ENCODE data around the gene TNFRSF4. TPM values are rescaled to one million over a fixed set of nuclear protein-coding genes. Genes with fewer than 3 reads are reported as not detected.
A peak's percentile ranks its signal among the peaks of the same experiment; 100 is the strongest.

Gene TNFRSF4
- total and polyA plus RNA-seq, 10 donors, result 6.6 to 23.4 (median 13.6) TPM

DNA sequence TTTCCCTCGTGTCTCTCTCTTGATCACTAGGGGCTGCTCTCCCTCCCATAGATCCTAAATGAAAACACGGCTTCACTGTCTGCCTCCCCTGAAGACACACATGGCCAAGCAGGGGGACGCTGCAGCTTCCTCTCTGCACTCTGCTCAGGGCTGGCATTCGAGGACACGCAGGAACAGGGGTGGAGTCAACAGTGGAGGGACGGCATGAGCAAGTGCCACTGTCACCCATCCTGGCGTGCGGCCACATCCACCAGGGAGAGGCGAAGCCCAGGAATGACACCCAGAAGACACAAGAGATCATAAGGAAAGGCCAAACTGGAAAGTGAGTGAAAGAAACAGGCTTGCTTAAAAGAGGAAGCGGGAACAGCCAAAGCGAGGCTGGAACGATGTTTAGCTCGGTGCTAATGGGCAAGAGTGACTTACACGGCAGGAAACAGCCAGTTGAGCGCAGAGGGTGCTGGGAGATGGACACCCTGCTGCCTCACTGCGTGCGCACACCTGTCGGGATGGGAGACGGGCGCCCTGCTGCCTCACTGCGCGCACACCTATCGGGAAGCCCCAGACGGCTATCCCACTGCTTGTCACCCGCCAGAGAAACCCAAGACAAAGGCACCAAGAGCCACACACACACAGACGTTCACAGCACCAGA, 46.1 kb upstream of the TNFRSF4 start:
- TF ChIP-seq, protein P1, sequence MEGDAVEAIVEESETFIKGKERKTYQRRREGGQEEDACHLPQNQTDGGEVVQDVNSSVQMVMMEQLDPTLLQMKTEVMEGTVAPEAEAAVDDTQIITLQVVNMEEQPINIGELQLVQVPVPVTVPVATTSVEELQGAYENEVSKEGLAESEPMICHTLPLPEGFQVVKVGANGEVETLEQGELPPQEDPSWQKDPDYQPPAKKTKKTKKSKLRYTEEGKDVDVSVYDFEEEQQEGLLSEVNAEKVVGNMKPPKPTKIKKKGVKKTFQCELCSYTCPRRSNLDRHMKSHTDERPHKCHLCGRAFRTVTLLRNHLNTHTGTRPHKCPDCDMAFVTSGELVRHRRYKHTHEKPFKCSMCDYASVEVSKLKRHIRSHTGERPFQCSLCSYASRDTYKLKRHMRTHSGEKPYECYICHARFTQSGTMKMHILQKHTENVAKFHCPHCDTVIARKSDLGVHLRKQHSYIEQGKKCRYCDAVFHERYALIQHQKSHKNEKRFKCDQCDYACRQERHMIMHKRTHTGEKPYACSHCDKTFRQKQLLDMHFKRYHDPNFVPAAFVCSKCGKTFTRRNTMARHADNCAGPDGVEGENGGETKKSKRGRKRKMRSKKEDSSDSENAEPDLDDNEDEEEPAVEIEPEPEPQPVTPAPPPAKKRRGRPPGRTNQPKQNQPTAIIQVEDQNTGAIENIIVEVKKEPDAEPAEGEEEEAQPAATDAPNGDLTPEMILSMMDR (IDR thresholded peaks at IDR 0.05 in 8 of 11, conservative IDR thresholded peaks at IDR 0.05 in 3 of 11), result no peak
- TF ChIP-seq POLR2A (IDR thresholded peaks at IDR 0.05), result no peak
- peak in 2 of 3 donors; percentile 36 to 51 for TF ChIP-seq POLR2AphosphoS5 (IDR thresholded peaks at IDR 0.05)
- H3K27me3 ChIP-seq (replicated peaks in 1 of 7), result no peaks in the 10 kb centered on the region
- peaks cover 0 to 65% (median 35%) of the 10 kb centered on the region in 6 donors for H3K4me1 ChIP-seq
- WGBS, 5 donors, result 58 to 77% (median 63%) methylated on average over 20 to 26 of the region's 26 CpGs
- no peaks in the 10 kb centered on the region for H3K9me3 ChIP-seq
- no peak overlapping the region for H3K4me3 ChIP-seq
- intact Hi-C loops (cut with DNase I; ENCODE audit: low total_unique reads), result no loop called here
- peak; percentile 75 for DNase-seq
- H3K36me3 ChIP-seq, result peaks cover 0 to 100% (median 74%) of the 10 kb centered on the region in 6 donors
- H3K27ac ChIP-seq, result peak overlapping the region in 6 of 8 donors; percentile 17 to 73 (median 54)

DNA sequence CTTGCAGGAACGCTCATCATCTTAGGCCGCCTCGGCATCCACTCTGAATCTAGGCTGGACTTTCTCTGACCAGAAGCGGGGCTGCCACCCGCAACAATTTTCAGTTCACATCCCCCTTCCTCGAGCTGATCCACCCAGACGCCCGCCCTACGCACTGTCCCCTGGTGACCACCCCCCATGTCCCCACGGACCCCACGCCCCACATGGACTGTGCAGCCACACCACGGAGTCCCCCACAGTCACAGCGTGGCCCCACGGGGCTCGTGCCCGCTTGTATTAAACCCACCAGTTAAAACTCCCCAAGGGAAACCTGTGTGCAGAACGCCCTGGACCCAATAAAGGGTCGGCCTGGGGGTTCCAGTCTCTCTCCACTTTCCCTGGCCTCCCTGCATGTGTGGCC, 45.6 kb upstream of the TNFRSF4 start:
- TF ChIP-seq, protein P1 (IDR thresholded peaks at IDR 0.05 in 8 of 11, conservative IDR thresholded peaks at IDR 0.05 in 3 of 11), result no peak
- TF ChIP-seq POLR2A (IDR thresholded peaks at IDR 0.05), result no peak
- no peak for TF ChIP-seq POLR2AphosphoS5 (IDR thresholded peaks at IDR 0.05)
- Histone ChIP-seq H3K4me1 (peaks cover 0 to 59% (median 33%) of the 10 kb centered on the region in 6 donors), H3K27ac (peak overlapping the region in 2 of 8 donors; percentile 71 to 73), H3K36me3 (peaks cover 0 to 100% (median 74%) of the 10 kb centered on the region in 6 donors), H3K4me3 (no peak overlapping the region), H3K9me3 (no peaks in the 10 kb centered on the region), H3K27me3 (replicated peaks in 1 of 7) (no peaks in the 10 kb centered on the region)
- DNase-seq, result no peak
- WGBS, 5 donors, result 91 to 95% (median 95%) methylated on average over 18 of the region's 18 CpGs
- intact Hi-C loops (cut with DNase I; ENCODE audit: low total_unique reads), result no loop called here

DNA sequence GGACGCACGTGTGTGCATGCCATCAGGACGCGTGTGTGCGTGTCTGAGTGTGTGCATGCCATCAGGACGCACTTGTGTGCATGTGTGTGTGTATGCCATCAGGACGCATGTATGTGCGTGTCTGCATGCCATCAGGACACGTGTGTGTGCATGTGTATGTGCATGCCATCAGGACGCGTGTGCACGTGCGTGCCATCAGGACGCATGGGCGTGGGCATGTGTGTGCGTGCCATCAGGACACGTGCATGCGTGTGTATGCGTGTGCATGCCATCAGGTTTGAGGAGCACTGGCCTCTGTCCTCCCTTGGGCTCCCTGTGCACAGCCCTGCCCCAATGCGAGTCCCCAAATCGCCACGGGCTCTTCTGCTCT, 45.2 kb upstream of the TNFRSF4 start:
- Histone ChIP-seq H3K27me3 (replicated peaks in 1 of 7) (no peaks in the 10 kb centered on the region), H3K4me1 (peaks cover 0 to 56% (median 32%) of the 10 kb centered on the region in 6 donors), H3K36me3 (peaks cover 0 to 100% (median 74%) of the 10 kb centered on the region in 6 donors), H3K4me3 (no peak overlapping the region), H3K27ac (no peak overlapping the region), H3K9me3 (no peaks in the 10 kb centered on the region)
- no peak for DNase-seq
- 93 to 98% (median 96%) methylated on average over 15 to 22 of the region's 22 CpGs for WGBS, 5 donors
- intact Hi-C loops (cut with DNase I; ENCODE audit: low total_unique reads), result no loop called here
- TF ChIP-seq POLR2A (IDR thresholded peaks at IDR 0.05) (no peak), POLR2AphosphoS5 (IDR thresholded peaks at IDR 0.05) (peak; percentile 19 to 69 (median 50))

DNA sequence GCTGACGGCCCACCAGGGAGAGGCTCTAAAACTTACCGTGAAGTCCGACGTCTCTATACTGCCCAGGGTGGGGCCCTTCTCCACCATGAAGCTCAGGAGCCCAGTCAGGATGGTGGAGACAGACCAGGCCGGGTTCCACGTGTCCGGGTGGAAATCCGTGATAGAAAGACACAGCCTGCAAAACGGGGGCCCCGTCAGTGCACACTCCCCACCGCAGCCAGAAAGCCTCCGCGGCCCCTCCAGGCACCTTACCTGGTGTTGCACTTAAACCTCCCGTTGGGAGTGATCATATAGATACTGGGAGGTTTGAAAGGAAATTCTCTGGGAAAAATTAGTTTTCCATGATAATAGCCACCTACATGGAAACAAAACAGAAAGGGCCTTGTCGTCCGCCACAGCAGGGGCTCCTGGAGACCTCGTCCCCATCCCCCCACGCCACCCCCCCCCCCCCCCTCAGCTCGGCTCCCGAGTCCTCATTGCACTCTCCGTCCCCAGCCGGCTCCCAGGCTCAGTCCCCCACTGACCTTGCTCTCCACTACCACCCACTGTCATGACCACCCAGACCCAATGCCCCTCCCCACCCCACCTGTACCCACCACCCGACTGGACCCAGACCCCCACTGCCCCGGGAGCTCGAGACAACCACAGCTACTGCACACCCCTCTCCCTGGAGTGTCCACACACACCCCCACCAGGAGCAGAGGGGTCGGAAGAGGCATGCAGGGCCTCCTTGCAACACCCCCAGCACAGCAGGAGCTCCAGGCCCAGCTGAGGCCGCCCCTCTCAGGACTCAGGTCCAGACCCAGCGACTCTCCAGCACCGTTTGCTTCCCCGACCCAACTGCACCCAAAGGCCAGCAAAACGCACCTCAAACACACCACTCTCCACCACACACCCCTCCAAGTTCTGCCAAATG, 43.3 kb upstream of the TNFRSF4 start:
- Histone ChIP-seq H3K27ac (no peak overlapping the region), H3K27me3 (replicated peaks in 1 of 7) (no peaks in the 10 kb centered on the region), H3K4me1 (peaks cover 0 to 41% (median 28%) of the 10 kb centered on the region in 6 donors), H3K9me3 (no peaks in the 10 kb centered on the region), H3K4me3 (no peak overlapping the region), H3K36me3 (peaks cover 0 to 100% (median 75%) of the 10 kb centered on the region in 6 donors)
- WGBS, 5 donors, result 90 to 94% (median 94%) methylated on average over 27 to 31 of the region's 31 CpGs
- TF ChIP-seq POLR2A (IDR thresholded peaks at IDR 0.05) (no peak), POLR2AphosphoS5 (IDR thresholded peaks at IDR 0.05) (no peak)
- TF ChIP-seq, protein P1 (IDR thresholded peaks at IDR 0.05 in 8 of 11, conservative IDR thresholded peaks at IDR 0.05 in 3 of 11), result no peak
- DNase-seq, result no peak
- intact Hi-C loops (cut with DNase I; ENCODE audit: low total_unique reads), result no loop called here

All from spleen (tissue), 11 donors.